Measurements from ENCODE around the gene SLC17A9.

Gene SLC17A9

GRCh38 chr20:62940875-62941274 lies 11.6 kb upstream of the SLC17A9 start:
- no peak for FAIRE-seq

- FAIRE-seq: no peak
Observed at GRCh38 chr20:62941792-62942191, 10.7 kb upstream of the SLC17A9 start.

GRCh38 chr20:62942456-62942855 lies 10.1 kb upstream of the SLC17A9 start:
- no peak for FAIRE-seq

- no peak for FAIRE-seq
Observed at GRCh38 chr20:62943396-62943795, 9.1 kb upstream of the SLC17A9 start.

- no peak for FAIRE-seq
Observed at GRCh38 chr20:62944184-62944583, 8.3 kb upstream of the SLC17A9 start.

- FAIRE-seq: no peak
Observed at GRCh38 chr20:62944746-62945145, 7.8 kb upstream of the SLC17A9 start.

GRCh38 chr20:62945771-62946339 lies 6.7 kb upstream of the SLC17A9 start:
- no peak for FAIRE-seq

- FAIRE-seq: no peak
Observed at GRCh38 chr20:62946918-62947317, 5.6 kb upstream of the SLC17A9 start.

GRCh38 chr20:62947532-62948300 lies 4.8 kb upstream of the SLC17A9 start:
- FAIRE-seq: no peak

- no peak for FAIRE-seq
Observed at GRCh38 chr20:62949153-62949821, 3.2 kb upstream of the SLC17A9 start.

- no peak for FAIRE-seq
Observed at GRCh38 chr20:62949962-62950361, 2.5 kb upstream of the SLC17A9 start.

- no peak for FAIRE-seq
Observed at GRCh38 chr20:62950741-62951140, 1.8 kb upstream of the SLC17A9 start.

- no peak for FAIRE-seq
Observed at GRCh38 chr20:62951143-62951895, 1.2 kb upstream of the SLC17A9 start.

- no peak for FAIRE-seq
Observed at GRCh38 chr20:62951896-62952372, 575 bp upstream of the SLC17A9 start.

- no peak for FAIRE-seq
Observed at GRCh38 chr20:62952968-62953838, 694 bp downstream of the SLC17A9 start.

GRCh38 chr20:62953839-62954703 lies 1.6 kb downstream of the SLC17A9 start:
- FAIRE-seq: peak; percentile 47

GRCh38 chr20:62955519-62956386 lies 3.2 kb downstream of the SLC17A9 start:
- FAIRE-seq: no peak

GRCh38 chr20:62956387-62957135 lies 4.1 kb downstream of the SLC17A9 start:
- FAIRE-seq: no peak
